Stimulated activated CD8-positive, alpha-beta memory T cell treated with anti-CD3 and anti-CD28 coated beads, Interleukin-7, amount 100 ng/mL, for 1 hour (primary cell): ENCODE results near the gene TMEM8B.

Experiments used
- DNase-seq, 2 donors: peaks; one replicate each; pipeline ENCODE4 v3.0.0-alpha.2; 2020; ENCODE audit warnings: low read depth in 2 of 2

Gene TMEM8B

DNA sequence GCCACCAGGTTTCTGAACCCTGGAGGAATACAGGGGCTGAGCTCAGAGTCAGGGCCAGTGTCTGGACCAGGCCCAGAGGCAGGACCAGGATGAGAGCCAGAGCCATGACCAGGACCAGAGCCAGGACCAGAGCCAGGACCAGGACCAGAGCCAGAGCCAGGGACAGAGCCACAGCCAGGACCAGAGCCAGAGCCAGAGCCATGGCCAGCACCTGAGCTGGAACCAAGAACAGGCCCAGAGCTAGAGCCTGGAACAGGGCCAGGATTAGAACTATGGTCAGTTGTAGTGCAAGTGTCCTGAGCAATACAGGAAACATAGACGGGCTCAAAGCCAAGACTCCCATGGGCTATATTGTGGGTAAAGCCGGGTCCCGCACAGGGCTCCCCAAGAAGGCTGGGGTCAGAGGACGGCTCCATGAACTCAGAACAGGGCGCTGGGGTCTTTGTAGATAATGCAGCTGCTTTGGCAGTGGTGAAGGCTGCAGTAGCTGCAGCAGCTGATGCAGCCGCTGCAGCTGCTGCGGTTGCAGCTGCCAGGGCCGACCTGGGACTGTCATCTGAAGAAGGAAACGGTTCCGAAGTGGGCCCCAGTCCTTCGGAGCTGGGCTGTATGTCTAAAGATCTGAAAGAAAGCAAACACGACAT is 17.5 kb upstream of the TMEM8B start:
- no peak for DNase-seq

DNA sequence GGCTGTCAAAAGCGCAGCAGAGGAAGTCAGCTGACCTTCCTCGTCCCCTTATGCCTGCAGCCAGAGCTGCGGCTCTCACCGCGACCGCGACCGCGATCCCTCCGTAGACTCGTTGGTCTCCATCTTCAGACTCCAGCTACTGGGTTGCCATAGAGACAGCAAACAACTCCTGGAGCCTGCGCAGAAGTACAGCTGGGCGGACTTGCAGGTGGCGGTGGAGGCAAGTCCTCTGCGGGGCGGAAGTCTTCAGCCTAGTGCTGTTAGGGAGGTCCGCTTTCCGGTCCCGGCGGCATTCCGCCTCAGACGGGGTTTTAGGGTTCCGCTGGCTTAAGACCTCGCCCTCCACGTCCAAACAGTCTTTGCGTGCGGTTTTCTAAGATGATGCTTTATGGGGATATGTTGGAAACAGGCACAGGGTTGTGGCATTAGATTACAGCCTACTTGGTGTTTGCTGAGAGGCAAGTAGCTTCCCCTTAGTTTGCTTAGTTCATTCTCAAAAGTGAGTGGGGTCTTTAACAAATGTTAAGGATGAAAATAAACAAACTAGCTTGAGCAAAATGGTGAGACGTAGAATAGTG is 16.9 kb upstream of the TMEM8B start, which contains the start of gene SPAG8:
TSS of gene SPAG8 (minus strand) at position 238 of the 578 bp plus-strand sequence. CDS start at position 123, 115 bp downstream.
- DNase-seq, result peak; percentile 80 to 81

DNA sequence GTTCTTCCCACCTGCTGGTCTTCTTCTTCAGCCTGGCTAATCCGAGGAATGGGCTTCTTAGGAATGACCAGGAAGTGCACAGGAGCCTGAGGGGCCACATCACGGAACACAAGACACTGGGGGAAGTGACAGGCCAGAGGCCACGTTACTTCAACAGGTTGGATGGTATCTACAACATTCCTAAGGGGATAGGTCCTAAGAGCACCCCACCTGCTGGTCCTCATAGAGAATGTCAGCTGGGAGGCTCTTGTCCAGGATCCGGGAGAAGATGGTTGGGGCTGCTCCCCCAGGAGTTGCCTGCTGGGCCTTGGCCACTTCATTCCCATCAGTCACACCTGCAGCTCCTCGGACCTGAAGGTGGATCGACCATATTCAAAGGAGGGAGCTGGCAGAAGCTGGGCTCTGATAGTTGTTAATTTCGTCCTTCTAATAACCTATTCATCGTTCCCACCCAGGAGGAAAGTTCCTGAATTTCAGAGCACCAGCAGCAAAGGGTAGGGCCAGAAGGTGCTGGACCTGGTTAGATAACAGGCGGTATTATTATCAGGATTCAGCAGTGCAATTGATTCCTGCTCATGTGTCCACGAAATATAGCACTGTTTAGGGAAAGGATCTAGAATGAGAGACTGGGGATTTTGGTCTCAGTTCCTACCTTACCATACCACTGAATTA is 15.5 kb upstream of the TMEM8B start:
- no peak for DNase-seq

DNA sequence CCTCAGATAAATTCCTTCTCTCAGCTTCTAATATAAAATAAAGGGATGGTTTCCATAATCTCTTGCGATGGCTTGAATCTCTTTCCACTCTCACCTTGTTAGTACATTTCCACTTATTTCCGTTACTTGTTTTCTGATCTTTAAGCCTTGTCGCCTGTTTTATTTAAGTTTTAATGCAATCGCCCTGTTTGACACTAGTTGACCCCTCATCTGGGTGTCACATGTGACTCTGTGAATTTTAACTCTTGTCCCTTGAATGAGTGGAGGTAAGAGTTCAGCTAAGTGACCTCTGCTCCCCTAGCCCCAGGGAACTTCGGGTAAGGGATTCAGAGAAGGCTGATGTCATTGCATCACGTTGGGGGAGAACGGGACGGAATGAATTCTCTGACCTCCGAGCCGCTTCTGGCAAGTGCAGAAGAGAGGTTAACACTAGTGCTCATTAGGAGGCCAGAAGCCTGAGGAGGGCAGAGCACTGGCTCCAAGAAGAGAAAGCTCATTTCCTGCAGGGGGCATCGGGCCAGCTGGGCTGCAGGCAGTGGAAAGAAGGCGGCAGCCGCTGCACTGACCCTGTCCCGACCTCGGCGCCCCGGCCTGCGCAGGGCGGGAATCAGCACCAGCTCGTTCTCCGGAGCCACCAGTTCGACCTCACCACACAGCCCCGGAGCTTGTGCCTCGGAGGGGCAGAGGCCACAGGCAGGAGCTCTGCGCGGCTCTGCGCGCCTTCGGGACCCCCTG is 14.8 kb upstream of the TMEM8B start:
- DNase-seq, result no peak

DNA sequence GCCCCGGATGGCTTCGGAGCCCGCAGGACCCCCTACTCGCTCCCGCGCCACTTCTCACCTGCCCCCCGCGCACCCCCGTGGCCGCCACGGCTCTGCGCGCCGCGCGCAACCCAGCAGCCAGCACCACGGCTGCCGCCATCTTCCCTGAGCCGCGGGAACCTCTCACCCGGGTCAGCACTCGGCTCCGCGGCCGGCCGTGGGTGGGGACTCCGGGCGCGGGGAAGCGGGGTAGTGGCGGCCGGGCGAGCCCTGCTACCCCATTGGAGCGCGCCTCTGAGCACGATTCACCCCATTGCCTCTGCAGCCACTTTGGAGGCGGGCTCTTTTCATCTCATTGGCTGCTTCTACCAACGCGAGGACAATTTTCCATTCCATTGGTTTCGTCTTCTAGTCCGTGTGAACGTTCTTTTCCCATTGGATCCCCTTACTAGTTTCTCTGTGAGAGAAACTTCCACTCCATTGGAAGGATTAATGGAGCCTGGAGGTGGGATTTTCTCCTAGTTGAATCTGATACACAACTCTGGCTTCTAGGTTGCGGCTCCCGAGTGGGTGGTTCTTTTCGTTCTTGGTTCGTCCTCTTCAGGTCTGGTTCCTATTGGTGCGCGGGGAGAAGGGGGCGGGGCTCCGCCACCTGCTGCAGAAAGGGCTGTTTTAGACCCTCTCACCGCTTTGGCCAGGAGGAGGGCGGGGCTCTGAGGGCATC is 14.0 kb upstream of the TMEM8B start, which contains the start of gene HINT2:
TSS of gene HINT2 (minus strand) at position 202 of the 703 bp plus-strand sequence. CDS start at position 139, 63 bp downstream.
- DNase-seq, result peak; percentile 94

DNA sequence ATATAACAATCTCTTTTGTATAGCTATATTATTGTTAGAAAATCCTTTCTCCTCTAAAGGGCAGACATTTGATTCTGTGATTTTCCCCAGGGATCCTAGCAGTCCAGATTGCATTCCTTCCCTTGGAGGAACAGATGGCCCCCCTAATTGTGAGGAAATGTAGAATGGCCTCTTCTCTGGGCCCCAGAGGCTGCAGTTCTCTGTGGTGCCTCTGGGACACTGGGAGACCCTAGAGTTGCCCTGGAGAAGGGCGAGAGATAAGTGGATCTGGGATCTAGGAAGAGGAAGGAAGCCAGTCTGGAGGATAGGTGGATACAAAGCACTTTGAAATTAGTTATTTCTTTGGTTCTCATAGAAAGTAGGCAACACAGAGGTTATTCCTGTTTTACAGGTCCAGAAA is 12.3 kb upstream of the TMEM8B start:
- DNase-seq, result no peak

DNA sequence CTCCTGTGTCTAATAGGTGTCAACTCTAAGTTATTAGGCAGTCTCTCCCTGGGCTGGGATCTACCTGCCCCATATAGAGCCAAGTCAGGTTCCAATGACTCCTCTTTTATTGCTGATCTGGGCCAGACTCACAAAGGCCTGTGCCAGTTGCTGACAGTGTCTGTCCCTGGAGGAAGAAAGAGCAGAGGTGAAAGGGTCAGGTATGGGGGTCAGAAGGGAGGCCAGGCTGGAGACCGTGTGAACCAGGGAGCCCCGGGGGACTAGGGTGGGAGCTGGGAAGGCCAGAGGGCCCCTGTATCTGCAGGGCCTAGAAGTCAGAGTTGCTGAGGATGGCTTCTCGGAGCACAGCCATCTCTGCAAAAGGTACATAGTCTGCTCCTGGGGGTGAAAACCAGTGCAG is 10.7 kb upstream of the TMEM8B start:
- DNase-seq, result no peak

DNA sequence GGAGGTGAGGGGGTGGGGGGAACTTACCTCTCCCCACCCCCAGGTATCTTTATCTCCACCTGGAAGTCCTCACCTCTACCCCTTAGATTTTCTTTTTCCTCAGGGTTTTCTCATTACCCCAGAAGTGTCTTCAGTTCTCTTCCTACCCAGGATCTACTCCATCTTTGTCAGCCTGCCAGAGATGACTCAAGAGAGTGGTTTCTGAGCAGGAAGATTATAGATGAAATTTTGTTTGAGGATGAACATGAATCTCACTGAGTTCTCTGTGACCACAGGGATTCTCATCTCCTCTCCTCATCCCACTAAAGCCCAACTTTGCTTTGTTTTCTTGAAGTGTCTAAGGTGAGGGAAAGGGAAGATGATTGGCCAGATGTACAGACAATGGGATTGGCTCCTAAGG is 9.0 kb upstream of the TMEM8B start:
- DNase-seq, result no peak

DNA sequence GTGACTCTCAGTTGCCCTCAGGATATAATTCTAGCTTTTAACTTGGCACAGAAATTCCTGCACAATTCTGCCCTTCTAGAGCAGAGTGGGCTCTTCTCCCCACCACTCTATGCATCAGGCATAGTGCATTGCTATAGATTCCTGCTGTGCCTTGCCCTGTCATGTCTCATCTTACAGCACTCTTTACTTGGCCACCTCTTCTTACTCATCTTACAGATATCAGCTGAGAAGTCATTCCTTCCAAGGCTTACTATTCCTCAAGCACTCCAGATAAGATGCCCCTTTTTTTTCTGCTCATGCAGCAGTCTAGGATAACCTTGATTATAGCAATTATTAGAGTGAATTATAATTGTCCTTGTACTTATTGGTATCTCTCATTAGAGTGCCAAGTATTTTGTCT is 6.1 kb upstream of the TMEM8B start:
- no peak for DNase-seq

DNA sequence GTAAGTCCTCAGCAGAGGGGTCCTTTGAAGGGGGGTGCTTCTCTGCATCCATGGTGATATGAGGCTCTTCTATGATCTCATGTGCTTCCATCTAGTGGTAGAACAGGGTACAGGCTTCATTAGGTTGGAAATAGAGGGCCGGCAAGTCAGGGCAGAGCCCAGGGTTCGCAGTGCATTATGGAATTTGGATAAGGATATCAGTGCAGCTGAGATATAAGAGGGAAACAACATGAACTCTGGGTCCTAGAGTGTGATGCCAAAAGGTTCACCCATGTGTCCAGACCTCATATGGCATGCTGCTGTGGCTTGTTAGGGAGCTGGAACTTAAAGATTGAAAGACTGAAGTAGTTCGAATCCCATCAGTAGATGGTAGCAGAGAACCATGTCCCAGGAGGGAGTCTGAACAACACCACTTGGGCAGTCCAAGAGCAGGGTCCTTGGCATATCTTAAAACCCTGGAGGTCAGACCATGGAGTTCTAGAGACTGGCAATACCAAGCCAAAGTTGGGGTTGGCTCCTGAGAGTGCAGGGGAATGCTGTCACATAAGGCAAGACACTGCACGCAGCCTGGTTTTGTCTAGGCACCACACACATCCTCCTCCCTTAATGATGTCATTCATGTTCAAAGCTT is 2.8 kb upstream of the TMEM8B start:
- no peak for DNase-seq

DNA sequence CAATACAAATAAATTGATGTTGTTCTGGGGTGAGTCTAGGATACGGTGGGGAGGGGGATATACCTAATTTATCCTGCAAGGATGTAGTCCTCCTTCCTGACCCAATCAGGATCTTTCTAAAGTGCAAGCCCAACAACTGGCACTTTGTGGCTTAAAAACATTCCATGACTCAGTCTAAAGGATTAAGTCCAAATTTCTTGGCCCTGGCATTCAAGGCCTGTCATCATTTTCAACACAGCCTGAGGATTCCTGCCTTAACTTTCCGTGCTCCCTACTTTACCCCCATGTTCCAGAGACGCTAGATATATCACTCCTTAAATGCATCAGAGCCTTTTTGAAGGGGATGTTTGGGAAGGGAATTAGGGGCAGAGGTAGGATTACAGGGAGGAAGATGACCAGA is 1.5 kb upstream of the TMEM8B start:
- no peak for DNase-seq

DNA sequence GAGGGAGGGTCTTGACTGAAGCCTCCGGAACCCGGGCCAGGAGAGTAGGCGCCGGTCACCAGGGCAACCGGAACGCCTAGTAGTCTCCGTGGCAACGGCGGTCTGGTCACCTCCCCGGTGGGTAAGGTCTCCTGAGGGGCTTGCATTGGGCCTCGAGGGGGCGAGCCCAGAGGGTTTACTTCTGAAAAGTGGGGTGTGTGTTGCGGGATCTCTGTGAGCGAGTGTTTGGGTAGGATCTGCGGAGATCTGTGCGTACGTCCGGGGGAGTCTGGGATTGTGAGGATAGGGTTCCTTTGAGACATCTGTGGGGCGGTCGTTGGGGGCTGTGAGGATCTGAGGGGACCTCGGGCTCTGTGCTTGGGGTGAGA is 328 bp upstream of the TMEM8B start, which contains the start of gene FAM221B:
TSS of gene FAM221B (minus strand) at position 17 of the 368 bp plus-strand sequence. CDS start 2,571 bp downstream, outside the sequence.
- no peak for DNase-seq

DNA sequence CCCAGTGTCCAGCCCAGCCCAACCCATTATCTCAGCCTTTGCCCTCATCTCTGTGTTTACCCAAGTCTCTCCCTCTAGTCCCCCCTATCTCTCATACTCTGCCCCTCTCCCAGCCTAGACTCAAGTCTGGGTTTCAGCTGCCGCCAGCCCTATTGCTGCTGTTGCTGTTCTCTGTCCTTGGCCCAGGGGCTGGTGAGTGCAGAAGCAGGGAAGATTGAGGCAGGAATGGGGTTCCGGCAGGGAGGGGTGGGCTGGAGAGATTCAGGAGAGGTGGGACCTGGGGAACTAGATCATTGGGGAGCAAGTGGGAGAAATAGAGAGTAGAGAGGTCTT is 702 bp downstream of the TMEM8B start:
- no peak for DNase-seq

DNA sequence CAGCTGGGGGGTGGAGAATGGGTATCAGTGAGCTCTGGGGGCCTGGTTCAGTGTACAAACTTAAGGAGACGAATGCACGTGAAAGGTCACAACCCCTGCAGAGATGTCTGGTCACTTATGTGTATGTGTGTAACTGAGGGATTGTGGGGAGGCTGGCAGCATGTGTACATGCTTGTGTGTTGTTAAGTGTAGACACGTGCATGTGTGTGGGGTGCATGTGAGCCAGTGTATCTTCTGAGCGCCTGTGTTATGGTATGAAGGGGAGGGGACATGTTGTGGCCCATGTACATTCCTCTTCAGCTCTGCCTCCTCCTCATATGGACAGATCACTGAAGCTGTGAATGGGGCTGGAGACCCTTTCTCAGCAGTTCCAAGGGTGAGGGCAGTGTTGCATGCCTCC is 2.0 kb downstream of the TMEM8B start:
- DNase-seq, result no peak

DNA sequence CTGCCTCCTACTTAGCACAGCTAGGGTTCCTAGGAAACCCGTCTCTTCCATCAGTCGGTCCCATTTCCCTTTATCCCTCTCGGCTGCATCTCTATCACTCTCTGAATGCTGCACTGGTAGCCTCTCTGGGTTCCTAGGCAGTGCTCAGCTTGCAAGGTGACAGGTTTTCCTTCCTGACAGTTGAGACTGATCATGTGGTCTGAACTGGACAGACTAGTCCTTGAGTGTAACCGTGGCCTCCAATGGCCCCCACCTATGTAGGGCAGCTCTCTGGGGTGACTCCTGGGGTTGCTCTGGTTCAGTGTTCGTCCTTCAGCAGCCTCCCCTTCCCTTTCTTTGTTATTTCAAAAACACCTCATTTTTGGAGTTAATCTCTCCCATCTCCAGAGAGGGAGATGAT is 3.8 kb downstream of the TMEM8B start:
- no peak for DNase-seq

DNA sequence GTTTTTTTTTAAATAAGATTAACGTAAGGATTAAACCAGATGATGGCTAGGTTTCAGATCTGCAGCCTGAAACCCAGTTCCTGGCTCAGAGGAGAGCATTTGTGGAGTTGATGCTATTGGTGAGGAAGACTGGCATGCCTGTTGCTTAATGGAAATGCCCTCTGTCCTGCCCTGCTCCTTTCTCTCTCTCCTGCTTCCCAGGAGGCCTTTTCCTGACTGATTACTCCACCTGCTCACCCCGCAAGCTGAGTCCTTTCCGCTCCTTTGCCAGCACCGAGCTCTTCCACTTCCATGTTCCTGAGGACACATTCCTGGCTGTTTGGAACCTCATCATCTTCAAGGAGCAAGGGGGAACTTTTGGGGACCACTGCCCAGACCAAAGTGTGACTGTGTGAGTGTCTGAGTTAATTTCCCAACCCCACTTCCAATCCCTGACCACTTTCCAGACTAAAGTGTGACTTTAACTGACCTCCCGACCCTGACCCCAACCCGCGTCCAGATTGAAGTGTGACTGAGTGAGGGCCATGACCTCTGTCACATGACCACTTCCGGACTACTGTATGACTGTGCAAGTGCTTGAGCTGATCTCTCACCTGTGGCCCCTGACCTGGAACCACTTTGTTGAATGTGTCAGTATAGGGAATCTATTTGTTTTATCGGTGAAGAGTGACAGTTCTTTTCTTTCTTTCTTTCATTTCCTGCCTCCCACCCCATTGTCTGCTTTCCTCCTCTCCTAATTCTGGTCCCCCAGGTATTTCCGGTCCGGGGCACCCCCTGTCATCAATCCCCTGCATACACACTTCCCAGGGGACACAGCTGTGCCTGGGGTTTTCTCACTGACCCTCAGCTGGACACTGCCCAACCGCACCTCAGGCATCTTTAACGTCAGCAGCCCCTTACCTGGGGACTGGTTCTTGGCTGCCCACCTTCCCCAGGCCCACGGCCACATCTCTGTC is 5.5 kb downstream of the TMEM8B start:
- DNase-seq, result no peak

DNA sequence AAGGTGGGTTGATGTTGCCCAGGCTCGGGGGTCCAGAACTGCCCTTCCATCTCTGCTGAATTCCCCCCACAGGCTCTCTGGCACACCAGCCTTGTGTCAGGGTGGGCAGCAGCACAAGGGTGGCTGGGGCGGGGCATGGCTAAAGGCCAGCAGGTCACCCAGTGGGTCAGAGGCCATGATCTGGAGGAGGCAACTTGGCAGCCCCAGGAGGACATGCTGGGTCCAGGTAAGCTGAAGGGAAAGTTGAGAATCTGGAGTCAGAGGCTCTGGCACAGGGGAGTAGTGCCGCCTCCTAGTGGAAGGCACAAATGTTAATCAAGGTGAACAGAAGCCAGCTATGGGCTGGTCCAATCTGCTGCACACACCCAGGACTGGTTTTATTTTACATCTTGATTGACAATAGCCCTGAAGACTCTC is 6.2 kb downstream of the TMEM8B start:
- DNase-seq, result no peak

DNA sequence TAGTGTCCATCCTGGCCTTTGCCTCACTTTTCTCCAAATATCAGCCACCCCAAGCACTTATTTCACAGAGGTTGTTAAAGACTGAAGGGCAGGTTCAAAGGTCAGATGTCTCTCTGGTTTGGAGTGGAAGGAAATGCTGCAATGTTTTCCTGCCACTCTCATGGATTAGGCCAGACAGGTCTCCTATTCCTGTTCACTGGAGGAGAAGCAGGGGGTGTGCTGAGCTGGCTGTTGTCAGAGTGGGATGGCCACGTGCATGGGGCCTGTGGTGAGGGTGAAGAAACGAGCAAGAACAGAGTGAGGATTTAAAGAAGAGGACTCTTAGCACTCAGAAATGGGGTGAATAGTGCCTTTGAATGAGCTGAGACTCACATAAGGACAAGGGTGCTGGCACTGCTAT is 6.7 kb downstream of the TMEM8B start:
- no peak for DNase-seq

DNA sequence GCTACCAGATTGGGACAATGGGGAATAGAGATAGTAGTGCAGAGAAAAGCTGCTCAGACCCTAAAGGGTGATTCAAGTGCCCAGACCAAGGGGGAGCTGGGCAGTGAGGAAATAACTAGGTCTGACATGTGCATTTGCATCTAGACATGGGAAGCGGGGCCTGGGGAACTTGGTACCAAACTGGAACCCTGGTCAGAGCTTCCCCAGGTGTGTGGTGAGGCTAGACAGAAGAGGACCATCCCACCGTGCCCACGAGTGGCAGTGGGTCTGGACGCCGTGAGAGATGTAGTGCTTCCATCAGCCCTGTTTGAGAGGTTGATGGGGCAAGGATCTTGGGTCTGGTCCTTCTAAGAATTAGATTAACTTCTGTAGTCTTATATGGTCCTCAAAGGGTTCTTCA is 7.6 kb downstream of the TMEM8B start:
- DNase-seq, result no peak

DNA sequence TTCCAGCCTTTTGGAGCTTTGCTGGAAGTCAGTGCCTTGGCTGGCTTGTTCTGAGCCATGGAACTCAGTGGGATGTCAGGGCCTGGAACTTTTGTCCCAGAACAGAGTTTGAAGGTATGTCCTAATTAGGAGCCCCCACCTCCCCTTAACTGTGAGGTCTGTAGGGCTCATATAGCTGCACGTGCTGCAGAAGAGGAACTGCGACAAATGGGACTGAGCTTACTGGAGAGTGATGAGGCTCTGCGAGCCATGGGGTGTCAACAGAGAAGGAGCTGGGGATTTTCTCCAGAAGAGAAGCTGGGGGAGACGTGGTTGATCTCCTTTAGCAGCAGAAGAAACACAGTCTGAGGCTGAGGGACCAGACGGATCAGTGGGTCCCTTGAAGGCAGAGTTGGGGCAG is 10.9 kb downstream of the TMEM8B start:
- no peak for DNase-seq
